GM18502 (cell line): Measurements from ENCODE around the gene NELFE.
"Not testable (repeated sequence)": the region's sequence is repeated elsewhere in the genome, so short reads cannot be mapped to it uniquely, and the experiment has no call there.

ENCODE experiments used
- ATAC-seq: cut with Tn5 transposase; IDR thresholded peaks from one replicate; pipeline ENCODE4 v1.9.1; 2021; ENCODE audit warnings: mild to moderate bottlenecking; ENCODE audit not compliant: unreplicated experiment, poor library complexity

Gene NELFE

DNA sequence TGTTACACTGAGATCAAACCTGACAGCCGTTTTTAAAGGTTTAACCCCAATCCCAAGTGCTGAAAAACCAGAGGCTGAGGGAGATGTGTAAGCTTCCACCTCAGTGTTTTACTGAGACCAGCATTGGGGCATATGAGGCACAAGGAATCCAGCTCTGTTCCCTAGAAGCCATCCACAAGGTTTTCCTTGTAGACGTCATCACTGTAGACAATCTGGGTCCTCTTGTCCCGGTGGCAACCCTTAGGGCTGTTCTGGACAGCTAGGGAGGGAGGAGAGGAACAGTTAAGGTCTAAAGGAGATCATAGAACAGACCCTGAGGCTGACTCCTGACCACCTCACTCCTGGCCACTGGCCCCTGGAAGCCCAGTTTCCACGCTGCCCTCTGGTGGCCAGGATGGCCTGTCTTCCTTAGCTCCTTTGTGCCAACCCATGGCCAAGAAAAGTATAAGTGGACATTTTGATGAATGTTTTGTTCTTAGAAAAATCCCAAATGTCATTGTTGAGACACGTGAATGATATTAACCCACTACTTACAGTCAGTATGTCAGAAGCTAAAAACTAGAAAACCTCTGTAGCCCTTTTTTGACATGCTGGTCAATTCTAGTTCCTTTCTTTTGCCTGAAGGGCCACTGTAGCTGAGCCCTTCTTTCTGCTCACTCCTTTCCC, 6.5 kb downstream of the NELFE start:
- no peak for ATAC-seq

DNA sequence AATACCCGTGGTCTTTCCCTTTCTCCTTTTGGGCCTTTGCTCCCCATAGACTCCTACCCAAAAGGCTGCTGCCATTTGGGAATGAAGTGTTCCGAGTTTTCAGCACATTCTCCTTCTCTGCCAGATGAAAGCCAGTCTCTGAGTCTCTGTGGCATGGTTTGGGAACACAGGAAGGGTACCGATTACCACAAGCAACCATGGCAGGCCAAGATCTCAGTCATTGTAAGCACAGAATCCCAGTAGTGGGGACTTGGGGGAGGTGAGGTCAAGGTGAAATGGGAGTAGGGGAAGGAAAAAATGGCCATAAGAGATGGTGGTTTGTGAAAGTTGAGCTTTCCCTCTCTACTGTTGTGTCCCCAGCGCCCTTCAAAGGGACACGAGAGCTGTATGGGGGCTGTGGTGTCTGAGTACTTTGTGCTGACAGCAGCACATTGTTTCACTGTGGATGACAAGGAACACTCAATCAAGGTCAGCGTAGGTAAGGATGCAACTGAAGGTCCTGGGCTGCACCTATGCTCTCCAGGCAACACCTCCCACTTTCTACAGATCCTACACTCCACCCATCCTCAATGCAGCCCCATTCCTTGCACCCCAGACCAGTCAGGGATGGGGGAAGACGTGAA, 8.7 kb downstream of the NELFE start:
- no peak for ATAC-seq

DNA sequence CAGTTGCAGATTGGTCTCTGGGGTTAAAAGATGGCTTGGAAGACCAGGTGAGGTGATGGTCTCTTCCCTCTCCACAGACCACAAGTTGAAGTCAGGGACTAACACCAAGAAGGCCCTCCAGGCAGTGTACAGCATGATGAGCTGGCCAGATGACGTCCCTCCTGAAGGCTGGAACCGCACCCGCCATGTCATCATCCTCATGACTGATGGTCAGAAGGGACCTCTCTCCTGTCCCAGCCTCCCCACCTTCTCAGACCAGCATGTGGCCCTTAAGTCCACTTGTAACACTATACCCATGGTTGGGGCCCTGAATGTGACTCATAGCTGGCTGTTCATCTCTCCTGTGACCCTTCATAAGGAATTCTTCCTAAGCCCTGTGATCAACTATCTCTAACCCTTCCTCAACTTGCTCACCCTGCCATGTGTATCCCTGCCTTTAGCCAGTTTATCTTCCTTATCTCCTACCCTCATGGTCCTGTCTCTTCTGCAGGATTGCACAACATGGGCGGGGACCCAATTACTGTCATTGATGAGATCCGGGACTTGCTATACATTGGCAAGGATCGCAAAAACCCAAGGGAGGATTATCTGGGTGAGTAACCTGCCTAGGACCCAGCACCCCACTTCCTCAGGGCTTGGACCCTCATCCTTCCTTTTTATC, 9.9 kb downstream of the NELFE start:
- ATAC-seq = no peak

DNA sequence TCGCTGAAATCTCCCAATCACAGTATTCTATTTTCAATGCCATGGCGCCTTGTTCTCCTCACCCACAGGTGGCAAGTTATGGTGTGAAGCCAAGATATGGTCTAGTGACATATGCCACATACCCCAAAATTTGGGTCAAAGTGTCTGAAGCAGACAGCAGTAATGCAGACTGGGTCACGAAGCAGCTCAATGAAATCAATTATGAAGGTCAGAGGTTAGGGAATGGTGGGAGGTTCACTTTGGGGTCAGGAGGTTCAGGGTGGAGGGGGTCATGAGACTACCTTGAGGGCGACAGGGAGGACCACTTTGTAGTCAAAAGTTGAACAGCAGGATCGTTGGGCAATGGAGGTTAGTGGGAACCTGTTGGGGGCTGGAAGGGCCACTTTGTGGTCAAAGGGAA, 10.5 kb downstream of the NELFE start:
- ATAC-seq = no peak

DNA sequence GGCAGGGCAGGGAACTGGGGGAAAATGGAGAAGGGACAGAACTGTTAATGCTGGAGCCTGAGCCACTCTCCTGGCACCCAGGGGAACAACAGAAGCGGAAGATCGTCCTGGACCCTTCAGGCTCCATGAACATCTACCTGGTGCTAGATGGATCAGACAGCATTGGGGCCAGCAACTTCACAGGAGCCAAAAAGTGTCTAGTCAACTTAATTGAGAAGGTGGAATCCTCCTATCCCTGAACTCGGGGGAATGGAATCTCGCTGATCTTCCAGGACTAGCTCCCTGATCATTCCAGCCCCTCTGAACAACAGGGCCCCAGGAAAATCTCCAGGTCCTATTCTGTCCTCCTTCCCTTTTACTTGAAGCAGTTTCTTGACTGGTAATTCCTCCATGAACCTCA, 10.9 kb downstream of the NELFE start:
- ATAC-seq = no peak

DNA sequence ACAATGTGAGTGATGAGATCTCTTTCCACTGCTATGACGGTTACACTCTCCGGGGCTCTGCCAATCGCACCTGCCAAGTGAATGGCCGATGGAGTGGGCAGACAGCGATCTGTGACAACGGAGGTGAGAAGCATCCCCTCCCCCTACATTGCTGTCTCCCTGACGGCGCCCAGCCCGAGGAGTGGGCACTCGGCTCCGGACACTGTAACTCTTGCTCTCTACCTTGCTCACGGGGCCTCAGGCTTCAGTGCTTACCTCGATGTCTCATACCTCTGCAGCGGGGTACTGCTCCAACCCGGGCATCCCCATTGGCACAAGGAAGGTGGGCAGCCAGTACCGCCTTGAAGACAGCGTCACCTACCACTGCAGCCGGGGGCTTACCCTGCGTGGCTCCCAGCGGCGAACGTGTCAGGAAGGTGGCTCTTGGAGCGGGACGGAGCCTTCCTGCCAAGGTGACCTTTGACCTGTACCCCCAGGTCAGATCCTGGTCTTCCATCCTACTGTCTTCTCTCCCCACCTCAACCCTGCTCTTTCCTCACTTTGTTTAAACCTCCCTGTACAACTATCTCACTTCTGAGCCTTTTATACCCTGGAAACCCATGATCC, 11.6 kb downstream of the NELFE start:
- no peak for ATAC-seq

DNA sequence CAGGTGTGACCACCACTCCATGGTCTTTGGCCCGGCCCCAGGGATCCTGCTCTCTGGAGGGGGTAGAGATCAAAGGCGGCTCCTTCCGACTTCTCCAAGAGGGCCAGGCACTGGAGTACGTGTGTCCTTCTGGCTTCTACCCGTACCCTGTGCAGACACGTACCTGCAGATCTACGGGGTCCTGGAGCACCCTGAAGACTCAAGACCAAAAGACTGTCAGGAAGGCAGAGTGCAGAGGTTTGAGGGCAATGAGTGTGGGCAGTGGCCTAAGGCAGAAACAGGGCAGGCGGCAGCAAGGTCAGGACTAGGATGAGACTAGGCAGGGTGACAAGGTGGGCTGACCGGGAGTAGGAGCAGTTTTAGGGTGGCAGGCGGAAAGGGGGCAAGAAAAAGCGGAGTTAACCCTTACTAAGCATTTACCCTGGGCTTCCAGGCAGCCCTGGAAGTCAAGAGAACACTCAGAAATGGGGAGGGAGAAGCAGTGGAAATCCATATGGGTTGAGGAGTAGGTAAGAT, 12.3 kb downstream of the NELFE start:
- no peak for ATAC-seq

DNA sequence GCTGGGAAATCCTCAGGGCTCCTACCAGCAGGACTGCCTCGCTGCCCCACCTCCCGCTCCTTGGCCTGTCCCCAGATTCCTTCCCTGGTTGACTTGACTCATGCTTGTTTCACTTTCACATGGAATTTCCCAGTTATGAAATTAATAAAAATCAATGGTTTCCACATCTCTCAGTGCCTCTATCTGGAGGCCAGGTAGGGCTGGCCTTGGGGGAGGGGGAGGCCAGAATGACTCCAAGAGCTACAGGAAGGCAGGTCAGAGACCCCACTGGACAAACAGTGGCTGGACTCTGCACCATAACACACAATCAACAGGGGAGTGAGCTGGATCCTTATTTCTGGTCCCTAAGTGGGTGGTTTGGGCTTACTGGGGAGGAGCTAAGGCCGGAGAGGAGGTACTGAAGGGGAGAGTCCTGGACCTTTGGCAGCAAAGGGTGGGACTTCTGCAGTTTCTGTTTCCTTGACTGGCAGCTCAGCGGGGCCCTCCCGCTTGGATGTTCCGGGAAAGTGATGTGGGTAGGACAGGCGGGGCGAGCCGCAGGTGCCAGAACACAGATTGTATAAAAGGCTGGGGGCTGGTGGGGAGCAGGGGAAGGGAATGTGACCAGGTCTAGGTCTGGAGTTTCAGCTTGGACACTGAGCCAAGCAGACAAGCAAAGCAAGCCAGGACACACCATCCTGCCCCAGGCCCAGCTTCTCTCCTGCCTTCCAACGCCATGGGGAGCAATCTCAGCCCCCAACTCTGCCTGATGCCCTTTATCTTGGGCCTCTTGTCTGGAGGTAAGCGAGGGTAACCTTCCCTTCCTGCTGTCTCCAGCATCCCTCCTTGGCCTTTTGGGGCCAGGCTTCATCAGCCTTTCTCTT, 13.0 kb downstream of the NELFE start, which contains the start of gene CFB:
Gene CFB (plus strand): TSS at position 589 of the 863 bp plus-strand sequence. CDS start 127 bp downstream, at position 716.
- no peak for ATAC-seq

GRCh38 chr6:31945154-31945506, 13.6 kb downstream of the NELFE start:
- no peak for ATAC-seq

GRCh38 chr6:31943742-31944141, 15.0 kb downstream of the NELFE start:
- ATAC-seq = no peak

DNA sequence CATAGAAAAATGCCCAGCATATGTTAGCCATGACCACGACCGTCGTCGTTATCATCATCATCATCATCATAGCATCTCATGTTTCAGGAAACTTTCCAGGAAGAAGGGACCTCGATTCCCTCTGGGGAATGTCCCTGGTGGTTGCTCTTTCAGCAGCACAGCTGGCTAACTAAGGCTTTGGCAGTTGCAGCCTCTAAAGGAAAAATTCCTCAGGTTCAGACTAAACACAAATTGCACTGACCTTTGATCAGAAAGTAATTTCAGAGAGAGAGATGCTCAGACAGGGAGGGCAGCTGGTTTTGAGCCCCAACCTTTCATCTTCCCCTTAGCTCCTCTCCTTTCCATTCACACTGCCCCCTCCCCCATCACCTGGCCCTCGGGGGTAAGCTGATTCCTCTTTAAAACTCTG, 18.5 kb downstream of the NELFE start:
- no peak for ATAC-seq

DNA sequence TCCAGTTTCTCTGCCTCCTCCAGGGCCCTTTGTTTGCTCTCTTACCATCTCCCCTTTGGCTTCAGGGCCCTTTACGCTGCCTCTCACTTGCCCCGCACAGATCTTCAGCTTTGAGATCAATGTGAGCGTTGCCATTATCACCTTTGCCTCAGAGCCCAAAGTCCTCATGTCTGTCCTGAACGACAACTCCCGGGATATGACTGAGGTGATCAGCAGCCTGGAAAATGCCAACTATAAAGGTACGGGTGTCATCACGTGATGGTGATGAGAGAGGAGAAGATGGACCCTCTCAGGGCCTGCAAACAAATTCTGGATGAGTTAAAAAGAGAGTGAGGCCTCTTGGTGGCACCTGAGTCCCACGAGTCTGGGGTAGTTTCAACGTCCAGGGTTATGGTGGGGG, 22.9 kb downstream of the NELFE start:
- ATAC-seq = no peak

GRCh38 chr6:31935021-31935420, 23.8 kb downstream of the NELFE start:
- ATAC-seq = no peak

DNA sequence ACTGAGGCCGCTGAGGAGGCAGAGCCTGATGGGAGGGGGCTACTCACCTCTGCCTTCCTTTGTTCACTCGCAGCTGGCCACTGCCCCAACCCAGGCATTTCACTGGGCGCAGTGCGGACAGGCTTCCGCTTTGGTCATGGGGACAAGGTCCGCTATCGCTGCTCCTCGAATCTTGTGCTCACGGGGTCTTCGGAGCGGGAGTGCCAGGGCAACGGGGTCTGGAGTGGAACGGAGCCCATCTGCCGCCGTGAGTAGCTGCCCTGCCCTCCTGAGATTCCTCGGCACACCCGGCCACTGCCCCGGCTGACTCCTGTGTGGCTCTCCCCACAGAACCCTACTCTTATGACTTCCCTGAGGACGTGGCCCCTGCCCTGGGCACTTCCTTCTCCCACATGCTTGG, 25.2 kb downstream of the NELFE start:
- ATAC-seq = no peak

DNA sequence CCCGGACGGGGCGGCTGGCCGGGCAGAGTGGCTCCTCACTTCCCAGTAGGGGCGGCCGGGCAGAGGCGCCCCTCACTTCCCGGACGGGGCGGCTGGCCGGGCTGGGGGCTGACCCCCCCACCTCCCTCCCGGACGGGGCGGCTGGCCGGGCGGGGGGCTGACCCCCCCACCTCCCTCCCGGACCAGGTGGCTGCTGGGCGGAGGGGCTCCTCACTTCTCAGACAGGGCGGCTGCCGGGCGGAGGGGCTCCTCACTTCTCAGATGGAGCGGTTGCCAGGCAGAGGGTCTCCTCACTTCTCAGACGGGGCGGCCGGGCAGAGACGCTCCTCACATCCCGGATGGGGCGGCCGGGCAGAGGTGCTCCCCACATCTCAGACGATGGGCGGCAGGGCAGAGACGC, 26.6 kb downstream of the NELFE start:
- ATAC-seq = not testable (repeated sequence)

- ATAC-seq = no peak
Observed at GRCh38 chr6:31930962-31931361, 27.8 kb downstream of the NELFE start.

GRCh38 chr6:31928672-31928939, 30.2 kb downstream of the NELFE start:
- ATAC-seq = no peak

- ATAC-seq = no peak
Observed at GRCh38 chr6:31927863-31928671, 30.7 kb downstream of the NELFE start.

DNA sequence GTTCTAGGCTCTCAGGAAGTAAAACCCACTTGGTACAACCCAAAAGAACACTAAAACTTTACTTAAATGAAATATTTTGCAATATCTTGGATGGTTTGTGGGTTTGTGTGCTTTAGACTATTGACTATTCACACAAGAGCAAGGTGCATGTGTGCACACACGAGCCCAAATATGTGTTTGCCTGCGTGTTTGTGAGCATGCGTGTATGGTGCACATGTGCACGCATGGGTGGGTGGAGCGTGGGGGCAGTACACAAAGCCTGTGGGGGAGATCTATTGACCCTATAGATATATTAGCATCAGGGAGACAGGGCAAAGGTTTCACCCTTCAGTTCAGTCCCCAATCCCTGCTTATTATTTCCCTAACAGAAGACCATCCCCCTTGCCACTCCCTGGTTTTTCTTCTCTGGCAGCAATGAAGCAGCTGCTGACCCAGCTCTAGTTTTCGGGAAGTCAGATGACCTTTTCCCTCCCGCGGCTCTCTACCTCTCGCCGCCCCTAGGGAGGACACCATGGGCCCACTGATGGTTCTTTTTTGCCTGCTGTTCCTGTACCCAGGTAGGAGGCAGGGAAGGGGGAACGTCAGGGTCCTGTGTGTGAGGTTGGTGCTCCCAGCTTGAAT, 31.4 kb downstream of the NELFE start, which contains the start of gene C2:
Gene C2 (plus strand): TSS at position 476 of the 621 bp plus-strand sequence. CDS start 36 bp downstream, at position 512.
- ATAC-seq = no peak
